ENCODE measurements around the gene RAD21L1.

Gene RAD21L1

GRCh38 chr20:1273366-1273765 is 47.5 kb downstream of the RAD21L1 start:
- no peak for DNase-seq (ENCODE audit: low spot score)

DNA sequence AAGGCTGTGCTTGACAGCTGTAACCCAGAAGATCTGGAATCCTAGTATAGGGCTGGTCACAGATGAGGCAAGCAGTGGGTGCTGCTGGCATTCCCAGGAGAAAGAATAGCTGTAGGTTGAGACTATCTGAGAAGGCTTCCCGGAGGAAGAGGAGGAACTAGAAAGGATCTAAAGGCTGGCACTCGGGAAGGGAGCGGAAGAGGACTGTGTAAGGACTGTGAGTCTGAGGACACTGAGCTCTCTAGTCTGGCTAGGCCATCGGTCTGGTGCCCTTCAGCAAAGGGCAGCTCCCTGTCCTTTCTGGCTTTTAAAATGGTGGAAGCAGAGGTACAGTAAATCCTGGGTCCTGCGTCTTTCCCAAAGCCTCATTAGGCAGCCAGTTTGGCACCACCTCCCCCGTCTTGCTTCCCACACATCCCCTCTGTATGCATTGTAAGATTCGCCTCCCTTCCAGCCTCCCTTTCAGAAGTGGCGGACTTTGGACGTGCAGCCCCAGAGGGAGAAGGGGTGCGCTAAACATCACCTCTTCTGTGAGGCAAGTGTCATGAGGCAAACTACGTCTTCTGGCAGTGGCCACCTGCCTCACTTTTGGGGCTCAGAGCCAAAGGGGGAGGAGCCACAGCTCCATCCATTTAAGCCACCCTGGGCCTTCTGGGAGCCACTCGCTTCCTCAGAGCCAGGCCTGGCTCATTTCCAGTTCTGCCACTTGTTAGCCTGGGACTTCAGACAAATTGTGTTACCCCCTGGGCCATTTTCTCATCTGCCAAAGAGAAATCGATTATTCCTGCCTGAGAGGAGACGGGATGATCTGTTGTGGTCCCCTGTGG is 48.9 kb downstream of the RAD21L1 start:
- DNase-seq (ENCODE audit: low spot score): no peak

DNA sequence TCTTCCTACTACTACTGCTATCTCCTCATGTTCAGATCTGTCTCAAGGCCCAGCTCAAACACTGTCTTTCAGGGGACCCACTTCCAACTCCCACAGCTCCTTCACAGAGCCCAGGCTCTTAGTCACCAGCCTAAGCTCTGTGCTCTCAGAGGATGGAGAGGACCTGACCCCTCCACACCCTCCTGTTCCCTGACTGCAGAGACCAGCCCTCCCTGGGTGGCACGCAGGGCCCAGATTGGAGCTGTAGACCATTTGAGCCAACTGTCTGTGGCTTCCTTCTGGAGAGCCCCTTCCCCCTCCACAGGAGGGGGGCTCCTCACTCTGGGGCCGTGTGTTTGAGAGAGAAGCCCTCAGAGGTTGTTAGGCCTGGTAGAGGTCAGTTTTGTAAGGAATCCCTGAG is 50.1 kb downstream of the RAD21L1 start:
- no peak for DNase-seq (ENCODE audit: low spot score)

GRCh38 chr20:1277529-1278322 is 51.9 kb downstream of the RAD21L1 start:
- DNase-seq (ENCODE audit: low spot score): no peak

- DNase-seq (ENCODE audit: low spot score): no peak
Measured at GRCh38 chr20:1278993-1279392, 53.1 kb downstream of the RAD21L1 start.

GRCh38 chr20:1280195-1281102 is 54.6 kb downstream of the RAD21L1 start:
- no peak for DNase-seq (ENCODE audit: low spot score)

GRCh38 chr20:1281279-1282057 is 55.6 kb downstream of the RAD21L1 start:
- no peak for DNase-seq (ENCODE audit: low spot score)

DNA sequence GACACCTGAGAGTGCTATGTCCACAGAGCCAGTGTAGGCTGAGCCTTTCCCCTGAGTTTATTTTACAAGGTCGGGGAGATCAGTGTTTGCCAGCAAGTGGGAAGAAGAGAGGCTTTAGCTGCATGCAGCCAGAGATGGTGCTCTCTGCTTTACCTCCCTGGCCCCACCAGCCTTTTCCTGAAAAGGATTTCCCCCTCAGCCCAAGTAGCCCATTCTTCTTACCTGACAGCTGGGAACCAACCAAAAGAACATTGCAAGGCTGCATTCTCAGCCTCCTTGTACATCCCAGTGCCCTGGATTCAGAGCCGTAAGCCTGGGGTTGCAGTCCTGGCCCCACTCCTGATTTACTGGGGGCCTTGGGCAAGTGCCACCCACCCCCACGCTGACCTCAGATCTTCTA is 57.1 kb downstream of the RAD21L1 start:
- no peak for DNase-seq (ENCODE audit: low spot score)

- DNase-seq (ENCODE audit: low spot score): no peak
Measured at GRCh38 chr20:1283522-1284510, 58.0 kb downstream of the RAD21L1 start.

GRCh38 chr20:1286267-1287024 is 60.6 kb downstream of the RAD21L1 start:
- DNase-seq (ENCODE audit: low spot score): no peak

DNA sequence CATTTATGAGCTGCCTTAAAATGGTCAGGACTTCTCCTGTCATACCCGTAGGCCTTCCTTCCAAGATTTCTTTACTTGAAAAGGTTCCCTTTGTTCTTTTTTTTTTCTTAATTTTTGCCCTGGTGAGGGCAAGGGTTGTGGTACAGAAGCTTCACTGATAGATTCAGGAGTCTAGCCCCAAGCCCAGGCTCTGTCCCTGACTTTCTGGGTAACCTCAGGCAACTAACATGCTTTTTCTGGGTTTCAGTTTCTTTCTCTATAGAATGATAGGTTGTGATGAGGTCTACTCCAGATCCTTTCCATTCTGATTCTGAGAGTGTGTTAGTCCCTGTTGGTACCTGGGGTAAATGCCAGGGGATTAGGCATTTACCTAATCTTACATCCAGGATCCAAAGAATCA is 61.5 kb downstream of the RAD21L1 start:
- no peak for DNase-seq (ENCODE audit: low spot score)

- no peak for DNase-seq (ENCODE audit: low spot score)
Measured at GRCh38 chr20:1287787-1288569, 62.1 kb downstream of the RAD21L1 start.

DNA sequence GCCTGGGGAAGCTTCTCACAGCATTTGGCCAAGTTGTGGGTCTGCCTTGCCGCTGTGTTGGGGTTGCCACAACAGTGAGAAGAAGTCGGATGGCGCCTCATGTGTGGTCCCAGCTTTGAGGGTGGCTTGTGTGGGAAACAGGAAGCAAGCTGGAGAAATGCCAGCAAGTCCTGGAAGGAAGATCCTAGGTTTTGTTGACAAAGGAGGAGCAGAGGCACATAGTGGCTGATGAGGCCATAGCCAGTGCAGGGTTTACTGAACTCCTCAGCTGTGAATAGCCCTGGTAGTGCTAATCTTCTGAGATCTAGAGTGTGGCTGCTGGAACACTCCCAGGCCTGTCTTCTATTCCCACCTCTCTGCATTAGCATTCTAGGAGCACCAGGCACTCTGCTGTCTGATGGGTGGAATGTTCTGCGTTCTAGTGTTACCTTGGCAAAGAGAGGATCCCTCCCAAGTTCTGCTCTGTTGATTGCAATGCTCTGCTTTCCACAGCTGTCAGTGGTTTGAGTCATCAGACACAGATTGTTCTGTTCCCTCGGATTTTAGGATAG is 65.4 kb downstream of the RAD21L1 start:
- DNase-seq (ENCODE audit: low spot score): no peak

DNA sequence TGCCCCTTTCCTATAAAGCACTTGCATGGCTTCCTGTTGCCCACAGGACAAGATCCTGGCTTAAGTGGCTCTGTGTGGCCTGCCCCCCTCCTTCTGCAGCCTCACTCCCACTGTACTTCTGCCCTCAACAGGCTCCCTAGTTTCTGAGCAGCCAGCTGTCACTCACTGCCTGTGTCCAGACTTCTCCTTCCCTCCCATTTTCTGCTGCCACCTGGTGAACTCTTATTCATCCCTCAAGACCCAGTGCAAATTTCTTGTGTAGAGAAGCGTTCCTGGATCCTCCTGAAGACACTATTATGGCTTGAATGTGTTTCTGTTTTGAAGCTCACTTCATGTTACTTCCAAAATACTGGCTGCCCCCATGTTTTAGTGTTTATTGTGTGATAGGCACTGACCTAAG is 66.8 kb downstream of the RAD21L1 start:
- DNase-seq (ENCODE audit: low spot score): no peak

GRCh38 chr20:1293641-1294379 is 68.0 kb downstream of the RAD21L1 start:
- no peak for DNase-seq (ENCODE audit: low spot score)

DNA sequence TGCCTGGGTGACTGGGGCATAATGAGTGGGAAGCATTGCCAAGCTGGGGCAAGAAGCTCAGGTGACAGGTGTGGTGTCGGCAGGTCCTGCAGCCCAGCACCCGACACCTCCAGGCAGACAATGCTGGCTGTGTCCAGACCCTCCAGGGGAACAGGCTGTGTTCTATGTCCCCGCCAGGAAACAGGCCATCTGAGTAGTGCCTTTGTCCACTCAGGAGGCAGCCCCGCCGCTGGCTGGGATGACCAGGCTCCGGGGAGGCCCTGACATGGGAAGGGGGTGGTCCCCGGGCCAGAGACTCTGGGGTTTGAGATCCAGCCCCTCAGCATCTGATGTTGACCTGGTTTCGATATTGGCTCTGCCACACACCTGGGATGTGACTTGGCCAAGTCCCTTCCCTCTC is 68.7 kb downstream of the RAD21L1 start:
- DNase-seq (ENCODE audit: low spot score): no peak

DNA sequence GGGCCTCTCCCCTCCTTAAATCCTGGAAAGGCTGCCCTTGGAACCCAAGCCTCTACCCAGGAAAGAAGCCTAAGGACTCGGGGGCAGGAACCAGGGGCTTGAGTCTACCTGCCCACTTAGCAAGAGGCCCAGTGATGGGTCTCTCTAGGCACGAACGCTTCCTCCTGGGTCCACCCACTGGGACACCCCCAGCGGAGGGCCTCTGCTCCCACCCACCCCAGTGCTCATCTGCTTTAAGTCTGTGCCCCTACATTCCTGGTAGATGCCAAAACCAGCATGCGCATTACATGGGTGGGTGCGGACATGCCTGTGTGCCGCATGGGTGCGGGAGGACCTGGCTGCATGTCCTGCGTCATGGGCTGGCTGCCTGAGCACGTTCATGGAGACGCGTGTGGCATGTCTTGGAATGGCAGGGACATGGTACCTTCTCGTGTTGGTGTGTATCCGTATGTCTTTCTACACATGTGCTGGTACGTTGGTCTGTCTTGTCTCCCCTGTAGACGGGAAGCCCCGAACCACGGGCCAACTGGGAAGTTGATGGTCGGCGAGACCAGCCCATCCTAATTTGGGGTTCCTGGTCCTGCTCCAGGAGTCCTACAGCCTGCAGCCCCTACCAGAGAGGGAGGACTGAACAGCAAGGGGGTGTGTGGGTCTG is 69.6 kb downstream of the RAD21L1 start:
- DNase-seq (ENCODE audit: low spot score): no peak
